Measurements from ENCODE around the gene LDLRAD2. TPM values are rescaled to one million over a fixed set of nuclear protein-coding genes. Genes with fewer than 3 reads are reported as not detected.

The LDLRAD2 gene
- total and polyA plus RNA-seq, 9 of the 15 experiments (the other 6 are each of a cell fraction or from before 2014, with no cell fraction given): 0.45 to 0.48 TPM; not detected in 7

DNA sequence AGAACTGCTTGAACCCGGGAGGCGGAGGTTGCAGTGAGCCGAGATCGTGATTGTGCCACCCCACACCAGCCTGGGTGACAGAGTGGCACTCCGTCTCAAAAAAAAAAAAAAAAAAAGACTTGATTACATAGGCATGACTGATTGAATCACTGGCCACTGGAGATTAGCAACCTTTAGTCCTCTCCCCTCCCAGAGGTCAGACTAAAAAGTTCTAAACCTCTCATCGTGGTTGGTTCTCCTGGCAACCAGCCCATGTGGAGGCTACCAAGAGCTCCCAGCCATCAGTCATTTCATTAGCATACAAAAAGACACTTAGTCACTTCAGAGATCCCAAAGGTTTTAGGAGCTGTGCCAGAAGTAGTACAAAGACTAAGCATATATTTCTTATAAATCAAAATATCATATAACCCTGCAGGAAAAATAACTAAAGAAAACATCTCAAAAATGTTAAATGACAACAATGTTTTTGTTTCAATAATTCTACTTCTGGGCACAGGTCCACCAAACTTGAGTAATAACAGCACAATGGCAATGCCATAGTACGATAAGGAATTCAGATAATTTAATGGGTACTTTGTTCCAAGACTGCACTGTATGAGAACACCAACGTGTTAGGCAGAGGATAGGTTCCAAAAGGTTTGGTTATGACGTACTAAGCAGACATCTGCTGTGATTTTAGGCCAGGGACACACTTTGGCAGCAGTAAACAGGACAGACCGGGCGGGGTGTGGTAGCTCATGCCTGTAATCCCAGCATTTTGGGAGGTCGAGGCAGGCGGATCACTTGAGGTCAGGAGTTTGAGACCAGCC is 47.2 kb upstream of the LDLRAD2 start (continued):
- TF ChIP-seq, protein P1, sequence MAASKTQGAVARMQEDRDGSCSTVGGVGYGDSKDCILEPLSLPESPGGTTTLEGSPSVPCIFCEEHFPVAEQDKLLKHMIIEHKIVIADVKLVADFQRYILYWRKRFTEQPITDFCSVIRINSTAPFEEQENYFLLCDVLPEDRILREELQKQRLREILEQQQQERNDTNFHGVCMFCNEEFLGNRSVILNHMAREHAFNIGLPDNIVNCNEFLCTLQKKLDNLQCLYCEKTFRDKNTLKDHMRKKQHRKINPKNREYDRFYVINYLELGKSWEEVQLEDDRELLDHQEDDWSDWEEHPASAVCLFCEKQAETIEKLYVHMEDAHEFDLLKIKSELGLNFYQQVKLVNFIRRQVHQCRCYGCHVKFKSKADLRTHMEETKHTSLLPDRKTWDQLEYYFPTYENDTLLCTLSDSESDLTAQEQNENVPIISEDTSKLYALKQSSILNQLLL (CRISPR knock-in tag; IDR thresholded peaks at IDR 0.05; ENCODE audit: borderline replicate concordance): no peak
- TF ChIP-seq KDM1A (IDR thresholded peaks at IDR 0.05): peak; percentile 58 to 80
- no peak for TF ChIP-seq GATAD2A (IDR thresholded peaks at IDR 0.05)
- TF ChIP-seq ERF (CRISPR knock-in tag; IDR thresholded peaks at IDR 0.05): no peak
- TF ChIP-seq POLR2AphosphoS5 (IDR thresholded peaks at IDR 0.05; ENCODE audit: control insufficient read depth, insufficient read depth, low read depth, low read length): peak; percentile 41; the same call in 1 of the 2 replicates
- TF ChIP-seq CBX8 (IDR thresholded peaks at IDR 0.05; ENCODE audit: borderline replicate concordance, extremely low read depth, low read depth, low read length, poor library complexity, severe bottlenecking): no peak
- TF ChIP-seq MTA3 (IDR thresholded peaks at IDR 0.05; ENCODE audit: borderline replicate concordance): no peak
- TF ChIP-seq SIRT6 (IDR thresholded peaks at IDR 0.05; ENCODE audit: low read depth, low read length): no peak
- TF ChIP-seq KLF13 (tag; IDR thresholded peaks at IDR 0.05; ENCODE audit: borderline replicate concordance, low read depth): no peak
- TF ChIP-seq, protein P2, sequence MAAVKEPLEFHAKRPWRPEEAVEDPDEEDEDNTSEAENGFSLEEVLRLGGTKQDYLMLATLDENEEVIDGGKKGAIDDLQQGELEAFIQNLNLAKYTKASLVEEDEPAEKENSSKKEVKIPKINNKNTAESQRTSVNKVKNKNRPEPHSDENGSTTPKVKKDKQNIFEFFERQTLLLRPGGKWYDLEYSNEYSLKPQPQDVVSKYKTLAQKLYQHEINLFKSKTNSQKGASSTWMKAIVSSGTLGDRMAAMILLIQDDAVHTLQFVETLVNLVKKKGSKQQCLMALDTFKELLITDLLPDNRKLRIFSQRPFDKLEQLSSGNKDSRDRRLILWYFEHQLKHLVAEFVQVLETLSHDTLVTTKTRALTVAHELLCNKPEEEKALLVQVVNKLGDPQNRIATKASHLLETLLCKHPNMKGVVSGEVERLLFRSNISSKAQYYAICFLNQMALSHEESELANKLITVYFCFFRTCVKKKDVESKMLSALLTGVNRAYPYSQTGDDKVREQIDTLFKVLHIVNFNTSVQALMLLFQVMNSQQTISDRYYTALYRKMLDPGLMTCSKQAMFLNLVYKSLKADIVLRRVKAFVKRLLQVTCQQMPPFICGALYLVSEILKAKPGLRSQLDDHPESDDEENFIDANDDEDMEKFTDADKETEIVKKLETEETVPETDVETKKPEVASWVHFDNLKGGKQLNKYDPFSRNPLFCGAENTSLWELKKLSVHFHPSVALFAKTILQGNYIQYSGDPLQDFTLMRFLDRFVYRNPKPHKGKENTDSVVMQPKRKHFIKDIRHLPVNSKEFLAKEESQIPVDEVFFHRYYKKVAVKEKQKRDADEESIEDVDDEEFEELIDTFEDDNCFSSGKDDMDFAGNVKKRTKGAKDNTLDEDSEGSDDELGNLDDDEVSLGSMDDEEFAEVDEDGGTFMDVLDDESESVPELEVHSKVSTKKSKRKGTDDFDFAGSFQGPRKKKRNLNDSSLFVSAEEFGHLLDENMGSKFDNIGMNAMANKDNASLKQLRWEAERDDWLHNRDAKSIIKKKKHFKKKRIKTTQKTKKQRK (IDR thresholded peaks at IDR 0.05; ENCODE audit: borderline replicate concordance, low read depth, low read length): no peak

Measured in K562 (cell line).